Karpas-422 (cell line): ENCODE data around the gene HIP1R. TPM values are rescaled to one million over a fixed set of nuclear protein-coding genes. Genes with fewer than 3 reads are reported as not detected.
"Not testable (repeated sequence)": the region's sequence is repeated elsewhere in the genome, so short reads cannot be mapped to it uniquely, and the experiment has no call there.

Experiments used
- DNase-seq: peaks from one replicate; pipeline ENCODE4 v3.0.0-alpha.2; 2015
- H2AFZ ChIP-seq: fragments of 200-600 bp; sonication (generic); 2 replicates; pipeline ENCODE4 v1.6.1; 2014; ENCODE audit warnings: antibody characterized with exemption, low read length, mixed read lengths
- H3K27ac ChIP-seq: fragments of 200-600 bp; sonication (generic); 2 replicates; pipeline ENCODE4 v1.5.1; 2014; ENCODE audit warnings: mild to moderate bottlenecking, low read length, moderate library complexity
- H3K27me3 ChIP-seq: fragments of 200-600 bp; sonication (generic); 2 replicates; pipeline ENCODE4 v1.6.1; 2014; ENCODE audit warnings: low read length, mixed read lengths
- H3K36me3 ChIP-seq: fragments of 200-600 bp; sonication (generic); 2 replicates; pipeline ENCODE4 v1.6.1; 2014; ENCODE audit warnings: low read length, mixed read lengths; ENCODE audit not compliant: insufficient read depth
- H3K4me1 ChIP-seq: fragments of 200-600 bp; sonication (generic); 2 replicates; pipeline ENCODE4 v1.6.1; 2014; ENCODE audit warnings: mild to moderate bottlenecking, low read length, mixed read lengths
- H3K4me2 ChIP-seq: fragments of 200-600 bp; sonication (generic); 2 replicates; pipeline ENCODE4 v1.6.1; 2014; ENCODE audit warnings: low read length, low read depth, mild to moderate bottlenecking; ENCODE audit not compliant: poor library complexity, severe bottlenecking
- H3K4me3 ChIP-seq: fragments of 200-600 bp; sonication (generic); 2 replicates; pipeline ENCODE4 v1.5.1; 2014; ENCODE audit warnings: mild to moderate bottlenecking, antibody characterized with exemption, low read length, mixed read lengths
- H3K79me2 ChIP-seq: fragments of 200-600 bp; sonication (generic); 2 replicates; pipeline ENCODE4 v1.6.1; 2014; ENCODE audit warnings: mild to moderate bottlenecking, low read length, mixed read lengths
- H3K9ac ChIP-seq: fragments of 200-600 bp; sonication (generic); 2 replicates; pipeline ENCODE4 v1.6.0; 2014; ENCODE audit warnings: low read length
- H3K9me2 ChIP-seq: fragments of 200-600 bp; sonication (generic), shearing (Covaris generic); replicated peaks from 2 replicates; pipeline ENCODE4 v1.6.0; 2014; ENCODE audit warnings: mild to moderate bottlenecking, low read length, moderate library complexity; ENCODE audit not compliant: insufficient read depth
- H3K9me3 ChIP-seq: fragments of 300-700, 200-600 bp; sonication (generic); 2 replicates; pipeline ENCODE4 v1.6.1; 2014; ENCODE audit warnings: low read length, mixed read lengths
- H4K20me1 ChIP-seq: fragments of 200-600 bp; sonication (generic); 2 replicates; pipeline ENCODE4 v1.6.1; 2014; ENCODE audit warnings: mild to moderate bottlenecking, antibody characterized with exemption, low read length, low read depth; ENCODE audit not compliant: insufficient read depth
- total RNA-seq: library from RNA; depleted of rRNA; stranded (reverse); fragments of >200 nt; shearing (Covaris generic); gene quantifications from 2 replicates; pipeline ENCODE4 v1.2.3, GENCODE V29; 2014; ENCODE audit warnings: low replicate concordance

Gene HIP1R
- total RNA-seq, 1 experiment from 2014 or later, result 19.4 TPM

GRCh38 chr12:122799641-122800243, 35.5 kb upstream of the HIP1R start:
- no peaks in the 10 kb centered on the region for H3K36me3 ChIP-seq
- H3K27ac ChIP-seq, result no peak overlapping the region
- H3K27me3 ChIP-seq, result no peaks in the 10 kb centered on the region
- H3K9me2 ChIP-seq, result no peaks in the 10 kb centered on the region
- H3K4me3 ChIP-seq, result no peak overlapping the region
- no peak overlapping the region for H3K9ac ChIP-seq
- DNase-seq, result no peak
- H3K79me2 ChIP-seq, result no peaks in the 10 kb centered on the region
- H2AFZ ChIP-seq, result no peak overlapping the region
- H4K20me1 ChIP-seq, result no peaks in the 10 kb centered on the region
- H3K4me1 ChIP-seq, result no peaks in the 10 kb centered on the region
- H3K4me2 ChIP-seq, result no peak overlapping the region
- H3K9me3 ChIP-seq, result no peaks in the 10 kb centered on the region

- Histone ChIP-seq H3K27ac (no peak overlapping the region), H3K9me2 (no peaks in the 10 kb centered on the region), H3K36me3 (no peaks in the 10 kb centered on the region), H3K4me2 (no peak overlapping the region), H3K4me1 (no peaks in the 10 kb centered on the region), H4K20me1 (no peaks in the 10 kb centered on the region), H3K79me2 (no peaks in the 10 kb centered on the region), H3K9ac (no peak overlapping the region), H2AFZ (no peak overlapping the region), H3K27me3 (no peaks in the 10 kb centered on the region), H3K4me3 (no peak overlapping the region), H3K9me3 (no peaks in the 10 kb centered on the region)
- no peak for DNase-seq
Observed at GRCh38 chr12:122803937-122804336, 31.3 kb upstream of the HIP1R start.

GRCh38 chr12:122804957-122805356, 30.3 kb upstream of the HIP1R start:
- H3K4me3 ChIP-seq, H3K79me2 ChIP-seq, H3K9me3 ChIP-seq, H3K4me2 ChIP-seq, H2AFZ ChIP-seq, H3K27me3 ChIP-seq, H3K36me3 ChIP-seq, H4K20me1 ChIP-seq, H3K4me1 ChIP-seq, H3K27ac ChIP-seq, H3K9me2 ChIP-seq, DNase-seq, H3K9ac ChIP-seq: not testable (repeated sequence)

GRCh38 chr12:122807651-122808050, 27.6 kb upstream of the HIP1R start:
- no peak overlapping the region for H2AFZ ChIP-seq
- no peak overlapping the region for H3K4me3 ChIP-seq
- H4K20me1 ChIP-seq, result no peaks in the 10 kb centered on the region
- H3K27ac ChIP-seq, result no peak overlapping the region
- no peaks in the 10 kb centered on the region for H3K27me3 ChIP-seq
- H3K79me2 ChIP-seq, result no peaks in the 10 kb centered on the region
- no peaks in the 10 kb centered on the region for H3K4me1 ChIP-seq
- no peak overlapping the region for H3K9ac ChIP-seq
- no peak overlapping the region for H3K4me2 ChIP-seq
- DNase-seq, result no peak
- H3K9me3 ChIP-seq, result no peaks in the 10 kb centered on the region
- no peaks in the 10 kb centered on the region for H3K36me3 ChIP-seq
- H3K9me2 ChIP-seq, result no peaks in the 10 kb centered on the region

- no peak overlapping the region for H3K9ac ChIP-seq
- H3K27ac ChIP-seq, result no peak overlapping the region
- no peaks in the 10 kb centered on the region for H4K20me1 ChIP-seq
- H3K9me2 ChIP-seq, result no peaks in the 10 kb centered on the region
- peaks cover 7% of the 10 kb centered on the region for H3K4me1 ChIP-seq
- H3K27me3 ChIP-seq, result no peaks in the 10 kb centered on the region
- H3K79me2 ChIP-seq, result no peaks in the 10 kb centered on the region
- no peak overlapping the region for H3K4me2 ChIP-seq
- no peaks in the 10 kb centered on the region for H3K9me3 ChIP-seq
- H2AFZ ChIP-seq, result no peak overlapping the region
- DNase-seq, result peak; percentile 29
- no peak overlapping the region for H3K4me3 ChIP-seq
- no peaks in the 10 kb centered on the region for H3K36me3 ChIP-seq
Observed at GRCh38 chr12:122811777-122812176, 23.5 kb upstream of the HIP1R start.

GRCh38 chr12:122813310-122813713, 21.9 kb upstream of the HIP1R start:
- Histone ChIP-seq H3K36me3 (no peaks in the 10 kb centered on the region), H3K27me3 (no peaks in the 10 kb centered on the region), H3K4me3 (no peak overlapping the region), H2AFZ (peak overlapping the region; percentile 67; the same call in 1 of the 2 replicates), H3K9me2 (no peaks in the 10 kb centered on the region), H3K27ac (no peak overlapping the region), H3K4me1 (peaks cover 7% of the 10 kb centered on the region), H3K9ac (0 out of 2 replicates have a peak overlapping the region, but pooled peaks have one; percentile 4), H3K4me2 (peak overlapping the region; percentile 0), H3K79me2 (no peaks in the 10 kb centered on the region), H4K20me1 (no peaks in the 10 kb centered on the region), H3K9me3 (no peaks in the 10 kb centered on the region)
- DNase-seq, result peak; percentile 69

GRCh38 chr12:122819209-122819785, 16.0 kb upstream of the HIP1R start:
- DNase-seq, result no peak
- Histone ChIP-seq H3K4me2 (no peak overlapping the region), H3K9ac (no peak overlapping the region), H4K20me1 (no peaks in the 10 kb centered on the region), H3K27me3 (no peaks in the 10 kb centered on the region), H3K79me2 (no peaks in the 10 kb centered on the region), H2AFZ (no peak overlapping the region), H3K36me3 (no peaks in the 10 kb centered on the region), H3K4me3 (no peak overlapping the region), H3K27ac (no peak overlapping the region), H3K4me1 (peaks cover 29% of the 10 kb centered on the region), H3K9me2 (no peaks in the 10 kb centered on the region), H3K9me3 (no peaks in the 10 kb centered on the region)

GRCh38 chr12:122820138-122820537, 15.1 kb upstream of the HIP1R start:
- peaks cover 29% of the 10 kb centered on the region for H3K4me1 ChIP-seq
- peak overlapping the region; percentile 68; the same call in 1 of the 2 replicates for H2AFZ ChIP-seq
- no peak overlapping the region for H3K4me3 ChIP-seq
- no peaks in the 10 kb centered on the region for H4K20me1 ChIP-seq
- no peaks in the 10 kb centered on the region for H3K36me3 ChIP-seq
- peak overlapping the region; percentile 59 for H3K4me2 ChIP-seq
- H3K79me2 ChIP-seq, result no peaks in the 10 kb centered on the region
- H3K9me2 ChIP-seq, result no peaks in the 10 kb centered on the region
- H3K27ac ChIP-seq, result no peak overlapping the region
- DNase-seq, result no peak
- H3K27me3 ChIP-seq, result no peaks in the 10 kb centered on the region
- no peak overlapping the region; the same call in 1 of the 2 replicates for H3K9ac ChIP-seq
- H3K9me3 ChIP-seq, result no peaks in the 10 kb centered on the region
